ENCODE measurements around the gene PAWR.
"Not testable (repeated sequence)": the region's sequence is repeated elsewhere in the genome, so short reads cannot be mapped to it uniquely, and the experiment has no call there.

Gene PAWR

DNA sequence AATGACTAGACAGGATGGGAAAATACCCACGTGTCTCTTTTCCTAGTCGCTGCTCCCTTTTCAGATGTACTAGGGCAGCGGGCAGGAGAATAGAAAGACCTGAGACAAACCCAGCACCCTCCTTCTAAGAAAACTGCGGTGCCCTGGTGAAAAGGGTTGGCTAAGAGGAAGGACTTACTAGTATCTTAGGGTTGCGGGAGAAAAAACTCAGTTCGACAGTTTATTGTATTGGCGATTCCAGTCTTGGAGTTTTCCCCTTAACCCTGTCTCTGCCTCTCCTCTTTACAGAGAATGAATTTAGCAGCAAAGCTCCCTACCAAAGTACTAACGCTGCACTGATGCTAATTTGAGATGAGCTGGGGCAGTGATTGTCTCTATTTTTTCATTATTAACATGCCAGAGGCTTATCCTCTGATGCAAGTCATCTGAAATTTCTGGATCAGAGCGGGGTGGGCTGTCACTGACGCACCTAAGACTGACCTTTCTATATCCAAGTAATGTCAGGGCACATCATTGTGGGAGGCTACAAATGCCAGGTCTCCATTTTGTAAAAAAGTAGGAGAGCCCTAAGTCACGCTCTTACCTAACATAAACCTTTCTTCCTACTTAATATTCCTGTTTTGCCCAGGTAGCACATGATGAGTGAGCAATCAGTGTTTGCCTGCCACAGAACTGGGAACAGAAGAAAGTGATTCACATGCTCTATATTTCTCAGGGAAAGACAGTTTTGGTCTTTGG is 916 bp upstream of the PAWR start:
- H3K9me3 Mint-ChIP-seq (ENCODE audit: low read depth): peaks cover 3% of the 10 kb centered on the region
- no peak overlapping the region for H3K27ac Mint-ChIP-seq
- peaks cover 50% of the 10 kb centered on the region for H3K27me3 Mint-ChIP-seq
- no peaks in the 10 kb centered on the region for H3K36me3 Mint-ChIP-seq
- H3K4me3 Mint-ChIP-seq: peak overlapping the region; percentile 91
- H3K4me1 Mint-ChIP-seq (ENCODE audit: low read depth): peaks cover 15% of the 10 kb centered on the region

DNA sequence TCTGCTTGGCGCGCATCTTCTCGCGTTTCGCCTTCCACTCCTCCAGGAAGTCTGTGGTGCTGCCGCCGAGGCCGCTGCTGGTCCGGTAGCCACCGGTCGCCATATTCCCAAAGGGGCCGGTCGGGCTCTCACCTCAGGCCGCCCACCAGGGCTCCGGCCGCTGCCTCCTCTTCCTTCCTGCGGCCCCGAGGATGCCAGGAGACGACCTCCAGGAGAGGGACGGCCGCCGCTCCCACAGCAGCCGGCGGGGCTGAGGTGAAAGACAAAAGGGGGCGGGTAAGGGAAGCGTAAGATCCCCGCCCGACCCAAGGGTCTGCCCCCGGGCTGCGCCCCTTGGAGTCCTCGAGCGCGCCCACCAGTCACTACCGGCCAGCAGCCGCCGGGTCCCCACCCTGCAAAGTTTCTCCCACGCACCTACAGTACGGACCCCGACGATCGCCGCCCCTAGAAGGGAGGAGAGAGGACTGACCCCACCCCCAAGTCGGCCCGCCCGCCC is 574 bp downstream of the PAWR start:
- Mint-ChIP-seq H3K27ac (no peak overlapping the region), H3K4me3 (peak overlapping the region; percentile 73), H3K27me3 (peaks cover 56% of the 10 kb centered on the region), H3K9me3 (ENCODE audit: low read depth) (no peaks in the 10 kb centered on the region), H3K36me3 (no peaks in the 10 kb centered on the region), H3K4me1 (ENCODE audit: low read depth) (peaks cover 15% of the 10 kb centered on the region)

- Mint-ChIP-seq H3K4me1 (ENCODE audit: low read depth) (peaks cover 15% of the 10 kb centered on the region), H3K27me3 (peaks cover 55% of the 10 kb centered on the region), H3K36me3 (no peaks in the 10 kb centered on the region), H3K9me3 (ENCODE audit: low read depth) (no peaks in the 10 kb centered on the region), H3K4me3 (peak overlapping the region; percentile 83), H3K27ac (no peak overlapping the region)
Measured at GRCh38 chr12:79689477-79690141, 1.2 kb downstream of the PAWR start.

GRCh38 chr12:79689061-79689476 is 1.7 kb downstream of the PAWR start:
- no peaks in the 10 kb centered on the region for H3K36me3 Mint-ChIP-seq
- H3K4me3 Mint-ChIP-seq: peak overlapping the region; percentile 83
- H3K27me3 Mint-ChIP-seq: peaks cover 53% of the 10 kb centered on the region
- H3K4me1 Mint-ChIP-seq (ENCODE audit: low read depth): peaks cover 15% of the 10 kb centered on the region
- H3K9me3 Mint-ChIP-seq (ENCODE audit: low read depth): no peaks in the 10 kb centered on the region
- H3K27ac Mint-ChIP-seq: no peak overlapping the region

GRCh38 chr12:79688376-79689060 is 2.2 kb downstream of the PAWR start:
- H3K4me1 Mint-ChIP-seq (ENCODE audit: low read depth): peaks cover 15% of the 10 kb centered on the region
- no peak overlapping the region for H3K27ac Mint-ChIP-seq
- no peaks in the 10 kb centered on the region for H3K36me3 Mint-ChIP-seq
- H3K9me3 Mint-ChIP-seq (ENCODE audit: low read depth): no peaks in the 10 kb centered on the region
- peak overlapping the region; percentile 83 for H3K4me3 Mint-ChIP-seq
- H3K27me3 Mint-ChIP-seq: peaks cover 49% of the 10 kb centered on the region

DNA sequence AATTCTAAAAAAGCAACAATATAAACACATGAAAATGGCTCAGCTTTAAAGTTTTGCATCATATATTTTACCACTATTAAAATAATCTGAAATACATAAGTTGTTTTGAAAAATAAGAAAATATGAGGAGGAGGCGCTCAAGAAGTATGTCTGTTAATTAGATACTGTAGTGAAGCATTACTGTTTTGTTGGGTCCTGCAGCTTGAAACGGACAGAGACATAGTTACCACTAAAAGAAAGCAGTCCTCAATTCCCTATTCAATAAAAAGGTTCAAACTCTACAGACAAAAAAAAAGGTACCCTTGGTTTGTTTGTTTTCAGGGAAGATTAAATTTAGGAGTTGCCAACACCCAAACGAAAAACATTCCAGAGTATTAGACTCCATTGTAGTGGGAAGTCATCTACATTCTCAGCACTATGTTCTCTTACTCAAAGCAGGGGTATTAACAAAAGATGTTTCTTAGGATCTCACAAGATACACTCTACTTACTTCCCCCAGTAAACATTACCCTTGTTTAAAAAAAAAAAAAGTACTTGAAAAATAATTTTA is 3.0 kb downstream of the PAWR start:
- Mint-ChIP-seq H3K27me3 (peaks cover 44% of the 10 kb centered on the region), H3K36me3 (no peaks in the 10 kb centered on the region), H3K4me3 (no peak overlapping the region), H3K4me1 (ENCODE audit: low read depth) (peaks cover 15% of the 10 kb centered on the region), H3K27ac (no peak overlapping the region), H3K9me3 (ENCODE audit: low read depth) (no peaks in the 10 kb centered on the region)

GRCh38 chr12:79686171-79686570 is 4.6 kb downstream of the PAWR start:
- H3K27ac Mint-ChIP-seq: no peak overlapping the region
- no peak overlapping the region for H3K4me3 Mint-ChIP-seq
- no peaks in the 10 kb centered on the region for H3K9me3 Mint-ChIP-seq (ENCODE audit: low read depth)
- H3K4me1 Mint-ChIP-seq (ENCODE audit: low read depth): peaks cover 10% of the 10 kb centered on the region
- peaks cover 32% of the 10 kb centered on the region for H3K27me3 Mint-ChIP-seq
- no peaks in the 10 kb centered on the region for H3K36me3 Mint-ChIP-seq

DNA sequence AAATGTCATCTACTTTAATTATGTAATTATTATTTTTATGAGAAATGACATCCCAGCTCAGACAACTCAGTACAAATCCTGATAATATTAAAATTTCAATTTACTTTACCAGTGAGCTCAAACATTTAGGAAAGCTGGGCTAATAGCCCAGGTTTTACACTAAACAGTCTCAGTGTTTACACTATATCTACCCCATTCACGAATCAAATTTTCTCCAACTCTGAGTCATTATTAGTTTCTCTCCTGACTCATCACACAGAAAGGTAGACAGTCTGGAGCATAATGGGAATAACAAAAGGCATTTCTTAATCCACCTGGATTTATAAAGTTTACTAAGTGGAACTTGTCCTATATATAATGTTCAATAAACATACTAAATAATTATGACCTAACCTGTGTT is 5.7 kb downstream of the PAWR start:
- H3K27ac Mint-ChIP-seq: no peak overlapping the region

GRCh38 chr12:79684338-79684737 is 6.4 kb downstream of the PAWR start:
- not testable (repeated sequence) for H3K27ac Mint-ChIP-seq; H3K36me3 Mint-ChIP-seq; H3K4me3 Mint-ChIP-seq; H3K4me1 Mint-ChIP-seq (ENCODE audit: low read depth); H3K9me3 Mint-ChIP-seq (ENCODE audit: low read depth)
- H3K27me3 Mint-ChIP-seq: peaks cover 37% of the 10 kb centered on the region

More for the DNA sequence above, 5.7 kb downstream of the PAWR start:
- H3K4me1 Mint-ChIP-seq (ENCODE audit: low read depth): peaks cover 10% of the 10 kb centered on the region
- peaks cover 34% of the 10 kb centered on the region for H3K27me3 Mint-ChIP-seq
- H3K4me3 Mint-ChIP-seq: no peak overlapping the region
- no peaks in the 10 kb centered on the region for H3K36me3 Mint-ChIP-seq
- no peaks in the 10 kb centered on the region for H3K9me3 Mint-ChIP-seq (ENCODE audit: low read depth)

- no peak overlapping the region for H3K27ac Mint-ChIP-seq
- H3K4me3 Mint-ChIP-seq: no peak overlapping the region
- H3K4me1 Mint-ChIP-seq (ENCODE audit: low read depth): no peaks in the 10 kb centered on the region
- H3K36me3 Mint-ChIP-seq: no peaks in the 10 kb centered on the region
- H3K27me3 Mint-ChIP-seq: peaks cover 27% of the 10 kb centered on the region
- H3K9me3 Mint-ChIP-seq (ENCODE audit: low read depth): no peaks in the 10 kb centered on the region
Measured at GRCh38 chr12:79682593-79682992, 8.2 kb downstream of the PAWR start.

DNA sequence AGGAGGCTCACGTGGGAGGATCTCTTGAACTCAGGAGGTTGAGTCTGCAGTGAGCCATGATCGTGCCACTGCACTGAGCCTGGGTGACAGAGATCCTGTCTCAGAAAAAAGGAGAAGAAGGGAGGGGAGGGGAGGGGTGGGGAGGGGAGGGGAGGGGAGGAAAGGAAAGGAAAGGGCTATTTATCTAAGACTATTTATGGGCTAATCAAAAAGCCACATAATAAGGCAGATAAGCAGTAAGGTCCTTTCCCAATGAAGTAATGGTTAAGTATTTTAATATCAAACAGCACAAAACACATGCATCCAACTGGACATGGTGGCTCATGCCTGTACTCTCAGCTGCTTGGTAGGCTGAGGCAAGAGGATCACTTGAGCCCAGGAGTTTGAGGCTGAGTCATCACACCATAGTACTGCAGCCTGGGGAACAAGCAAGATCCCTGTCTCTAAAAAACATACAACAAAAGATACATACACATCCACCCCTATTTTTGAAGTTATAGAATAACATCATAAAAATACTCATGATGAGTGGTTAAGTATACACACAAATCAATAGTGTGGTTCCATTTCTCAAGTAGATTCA is 9.7 kb downstream of the PAWR start:
- peaks cover 16% of the 10 kb centered on the region for H3K27me3 Mint-ChIP-seq
- no peaks in the 10 kb centered on the region for H3K4me1 Mint-ChIP-seq (ENCODE audit: low read depth)
- no peaks in the 10 kb centered on the region for H3K36me3 Mint-ChIP-seq
- no peak overlapping the region for H3K4me3 Mint-ChIP-seq
- no peaks in the 10 kb centered on the region for H3K9me3 Mint-ChIP-seq (ENCODE audit: low read depth)
- no peak overlapping the region for H3K27ac Mint-ChIP-seq

DNA sequence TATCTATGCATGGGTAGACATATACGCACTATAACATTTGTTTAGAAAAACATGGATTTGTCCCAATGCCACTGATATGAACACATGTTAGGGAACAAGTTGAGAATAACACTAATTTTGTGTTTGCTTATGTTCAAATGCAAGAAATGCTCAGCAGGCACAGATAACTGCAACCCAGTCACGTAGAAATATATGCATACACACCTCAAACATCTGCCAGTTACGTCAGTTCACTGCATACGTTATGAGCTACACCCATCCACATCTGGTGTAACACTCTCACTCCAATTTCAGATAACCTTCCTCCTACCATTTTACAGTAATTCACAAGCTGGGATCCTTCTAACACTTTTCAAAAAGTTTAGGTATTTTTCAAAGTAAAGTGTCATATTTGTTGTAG is 10.7 kb downstream of the PAWR start:
- H3K9me3 Mint-ChIP-seq (ENCODE audit: low read depth): no peaks in the 10 kb centered on the region
- H3K27me3 Mint-ChIP-seq: peaks cover 11% of the 10 kb centered on the region
- no peaks in the 10 kb centered on the region for H3K4me1 Mint-ChIP-seq (ENCODE audit: low read depth)
- no peaks in the 10 kb centered on the region for H3K36me3 Mint-ChIP-seq
- no peak overlapping the region for H3K27ac Mint-ChIP-seq
- H3K4me3 Mint-ChIP-seq: no peak overlapping the region

- H3K4me3 Mint-ChIP-seq: no peak overlapping the region
- no peak overlapping the region for H3K27ac Mint-ChIP-seq
- H3K27me3 Mint-ChIP-seq: peaks cover 11% of the 10 kb centered on the region
- H3K36me3 Mint-ChIP-seq: no peaks in the 10 kb centered on the region
- no peaks in the 10 kb centered on the region for H3K9me3 Mint-ChIP-seq (ENCODE audit: low read depth)
- H3K4me1 Mint-ChIP-seq (ENCODE audit: low read depth): no peaks in the 10 kb centered on the region
Measured at GRCh38 chr12:79678306-79678705, 12.5 kb downstream of the PAWR start.

DNA sequence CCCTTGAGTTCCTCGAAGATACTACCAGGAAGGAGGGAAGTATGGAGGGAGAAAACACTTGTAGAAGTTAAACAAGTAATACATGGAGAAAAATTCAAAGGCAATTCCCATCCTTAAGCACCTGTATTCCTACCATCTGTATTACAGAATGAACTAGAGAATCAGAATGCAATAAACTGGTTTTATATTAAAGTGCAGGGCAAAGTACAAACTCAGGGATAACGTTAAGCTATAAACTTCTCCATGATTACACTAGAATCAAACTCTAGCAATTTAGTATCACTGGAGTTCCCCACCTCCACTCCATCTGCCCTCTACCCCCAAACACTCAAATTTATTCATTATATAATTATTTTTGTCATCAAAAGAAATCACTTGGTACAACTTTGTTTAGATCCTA is 13.1 kb downstream of the PAWR start:
- no peaks in the 10 kb centered on the region for H3K36me3 Mint-ChIP-seq
- H3K27ac Mint-ChIP-seq: no peak overlapping the region
- H3K4me3 Mint-ChIP-seq: no peak overlapping the region
- H3K4me1 Mint-ChIP-seq (ENCODE audit: low read depth): no peaks in the 10 kb centered on the region
- H3K27me3 Mint-ChIP-seq: peaks cover 11% of the 10 kb centered on the region
- H3K9me3 Mint-ChIP-seq (ENCODE audit: low read depth): no peaks in the 10 kb centered on the region

- Mint-ChIP-seq H3K4me3 (no peak overlapping the region), H3K27me3 (peaks cover 10% of the 10 kb centered on the region), H3K4me1 (ENCODE audit: low read depth) (no peaks in the 10 kb centered on the region), H3K36me3 (no peaks in the 10 kb centered on the region), H3K27ac (no peak overlapping the region), H3K9me3 (ENCODE audit: low read depth) (no peaks in the 10 kb centered on the region)
Measured at GRCh38 chr12:79676579-79676978, 14.2 kb downstream of the PAWR start.
